ENCODE data around the gene OFD1.

The OFD1 gene

GRCh38 chrX:13815664-13816063 lies 81.1 kb downstream of the OFD1 start:
- Histone ChIP-seq H2AFZ (ENCODE audit: insufficient read depth, low read length, poor library complexity) (no peak overlapping the region), H3K23ac (ENCODE audit: low read length) (no peak overlapping the region), H3K9ac (ENCODE audit: low read length) (no peak overlapping the region), H3K79me2 (ENCODE audit: control insufficient read depth, insufficient read depth, low read length, poor library complexity) (no peaks in the 10 kb centered on the region), H3K9me3 (ENCODE audit: insufficient read depth, low read depth, low read length) (no peaks in the 10 kb centered on the region), H4K12ac (ENCODE audit: low read depth, low read length) (no peak overlapping the region), H2BK12ac (ENCODE audit: low read length) (no peak overlapping the region), H3K36me3 (ENCODE audit: control insufficient read depth in 1 of 2, insufficient read depth in 2 of 2, low read length in 2 of 2) (no peaks in the 10 kb centered on the region), H2BK5ac (ENCODE audit: low read depth, low read length, poor library complexity) (no peak overlapping the region), H3K79me1 (ENCODE audit: low read length) (no peaks in the 10 kb centered on the region), H3K18ac (ENCODE audit: low read length) (no peak overlapping the region), H2AK5ac (ENCODE audit: low read length) (no peak overlapping the region), H3K14ac (ENCODE audit: low read length) (no peak overlapping the region), H3K4me3 (ENCODE audit: low read depth, low read length) (no peak overlapping the region), H3K27me3 (ENCODE audit: insufficient read depth, low read length) (no peaks in the 10 kb centered on the region), H2BK120ac (ENCODE audit: insufficient read depth, low read length, poor library complexity) (no peak overlapping the region), H3K4me2 (ENCODE audit: low read length) (no peak overlapping the region), H3K4me1 (ENCODE audit: control insufficient read depth in 1 of 2, insufficient read depth in 2 of 2, low read length in 2 of 2) (no peaks in the 10 kb centered on the region), H3K27ac (ENCODE audit: low read depth, low read length) (no peak overlapping the region), H4K8ac (ENCODE audit: low read depth, low read length) (no peak overlapping the region), H3K4ac (ENCODE audit: low read depth, low read length) (no peak overlapping the region), H4K91ac (ENCODE audit: low read depth, low read length) (no peak overlapping the region)
- no CpG with 5 or more reads among the region's 7 CpGs for WGBS (ENCODE audit: extremely low coverage, insufficient coverage, insufficient read length)
- DNase-seq: no peak

- H3K4me1 ChIP-seq (ENCODE audit: control insufficient read depth in 1 of 2, insufficient read depth in 2 of 2, low read length in 2 of 2): no peaks in the 10 kb centered on the region
- H3K27me3 ChIP-seq (ENCODE audit: insufficient read depth, low read length): no peaks in the 10 kb centered on the region
- no peak for DNase-seq
- H3K4me2 ChIP-seq (ENCODE audit: low read length): no peak overlapping the region
- H3K79me2 ChIP-seq (ENCODE audit: control insufficient read depth, insufficient read depth, low read length, poor library complexity): no peaks in the 10 kb centered on the region
- H3K9ac ChIP-seq (ENCODE audit: low read length): no peak overlapping the region
- H3K4ac ChIP-seq (ENCODE audit: low read depth, low read length): no peak overlapping the region
- no peaks in the 10 kb centered on the region for H3K36me3 ChIP-seq (ENCODE audit: control insufficient read depth in 1 of 2, insufficient read depth in 2 of 2, low read length in 2 of 2)
- H2AK5ac ChIP-seq (ENCODE audit: low read length): no peak overlapping the region
- H3K18ac ChIP-seq (ENCODE audit: low read length): no peak overlapping the region
- H2BK5ac ChIP-seq (ENCODE audit: low read depth, low read length, poor library complexity): no peak overlapping the region
- H3K14ac ChIP-seq (ENCODE audit: low read length): no peak overlapping the region
- no peak overlapping the region for H4K12ac ChIP-seq (ENCODE audit: low read depth, low read length)
- no peaks in the 10 kb centered on the region for H3K79me1 ChIP-seq (ENCODE audit: low read length)
- no peak overlapping the region for H2BK12ac ChIP-seq (ENCODE audit: low read length)
- no CpG with 5 or more reads among the region's 6 CpGs for WGBS (ENCODE audit: extremely low coverage, insufficient coverage, insufficient read length)
- H4K91ac ChIP-seq (ENCODE audit: low read depth, low read length): no peak overlapping the region
- no peak overlapping the region for H2AFZ ChIP-seq (ENCODE audit: insufficient read depth, low read length, poor library complexity)
- H3K23ac ChIP-seq (ENCODE audit: low read length): no peak overlapping the region
- no peak overlapping the region for H2BK120ac ChIP-seq (ENCODE audit: insufficient read depth, low read length, poor library complexity)
- H3K9me3 ChIP-seq (ENCODE audit: insufficient read depth, low read depth, low read length): no peaks in the 10 kb centered on the region
- H4K8ac ChIP-seq (ENCODE audit: low read depth, low read length): no peak overlapping the region
- no peak overlapping the region for H3K4me3 ChIP-seq (ENCODE audit: low read depth, low read length)
- no peak overlapping the region for H3K27ac ChIP-seq (ENCODE audit: low read depth, low read length)
Measured at GRCh38 chrX:13816176-13816575, 81.6 kb downstream of the OFD1 start.

- no peaks in the 10 kb centered on the region for H3K27me3 ChIP-seq (ENCODE audit: insufficient read depth, low read length)
- no peak for DNase-seq
- H3K36me3 ChIP-seq (ENCODE audit: control insufficient read depth in 1 of 2, insufficient read depth in 2 of 2, low read length in 2 of 2): no peaks in the 10 kb centered on the region
- no peaks in the 10 kb centered on the region for H3K79me2 ChIP-seq (ENCODE audit: control insufficient read depth, insufficient read depth, low read length, poor library complexity)
- H4K8ac ChIP-seq (ENCODE audit: low read depth, low read length): no peak within 1 kb of the TSS
- no peak within 1 kb of the TSS for H2BK120ac ChIP-seq (ENCODE audit: insufficient read depth, low read length, poor library complexity)
- H2AK5ac ChIP-seq (ENCODE audit: low read length): no peak within 1 kb of the TSS
- H3K9ac ChIP-seq (ENCODE audit: low read length): no peak within 1 kb of the TSS
- no peaks in the 10 kb centered on the region for H3K79me1 ChIP-seq (ENCODE audit: low read length)
- H3K4me2 ChIP-seq (ENCODE audit: low read length): no peak within 1 kb of the TSS
- no peak within 1 kb of the TSS for H3K4me3 ChIP-seq (ENCODE audit: low read depth, low read length)
- H3K9me3 ChIP-seq (ENCODE audit: insufficient read depth, low read depth, low read length): no peaks in the 10 kb centered on the region
- H2BK5ac ChIP-seq (ENCODE audit: low read depth, low read length, poor library complexity): no peak within 1 kb of the TSS
- no peak within 1 kb of the TSS for H3K23ac ChIP-seq (ENCODE audit: low read length)
- H3K18ac ChIP-seq (ENCODE audit: low read length): no peak within 1 kb of the TSS
- no peak within 1 kb of the TSS for H3K27ac ChIP-seq (ENCODE audit: low read depth, low read length)
- no peak within 1 kb of the TSS for H2AFZ ChIP-seq (ENCODE audit: insufficient read depth, low read length, poor library complexity)
- H4K12ac ChIP-seq (ENCODE audit: low read depth, low read length): no peak within 1 kb of the TSS
- H2BK12ac ChIP-seq (ENCODE audit: low read length): no peak within 1 kb of the TSS
- no peak within 1 kb of the TSS for H4K91ac ChIP-seq (ENCODE audit: low read depth, low read length)
- H3K4ac ChIP-seq (ENCODE audit: low read depth, low read length): no peak within 1 kb of the TSS
- H3K4me1 ChIP-seq (ENCODE audit: control insufficient read depth in 1 of 2, insufficient read depth in 2 of 2, low read length in 2 of 2): no peaks in the 10 kb centered on the region
- H3K14ac ChIP-seq (ENCODE audit: low read length): no peak within 1 kb of the TSS
- no CpG with 5 or more reads among the region's 19 CpGs for WGBS (ENCODE audit: extremely low coverage, insufficient coverage, insufficient read length)
Measured at GRCh38 chrX:13816643-13817627, 82.4 kb downstream of the OFD1 start, which contains the start of gene GPM6B. TSS of gene GPM6B (minus strand) at chrX:13817093. CDS start at chrX:13816904, 189 bp downstream.
